ENCODE results near the gene MCM3. TPM values are rescaled to one million over a fixed set of nuclear protein-coding genes. Genes with fewer than 3 reads are reported as not detected.

The MCM3 gene
- total and polyA plus RNA-seq, 2 of the 4 experiments (the other 2 are of a cell fraction), result 54.6 to 66.5 TPM

- Histone ChIP-seq H3K9me1 (ENCODE audit: insufficient read depth, low read length) (peaks cover 3% of the 10 kb centered on the region; the same call in 1 of the 2 replicates), H3K9me3 (ENCODE audit: control insufficient read depth, insufficient read depth, low read length) (no peaks in the 10 kb centered on the region), H4K5ac (ENCODE audit: low read depth, low read length) (no peak overlapping the region), H3K4me1 (ENCODE audit: control insufficient read depth, insufficient read depth, low read length) (no peaks in the 10 kb centered on the region), H3K56ac (ENCODE audit: extremely low read depth, insufficient read depth, low read length) (no peak overlapping the region), H3K4me3 (ENCODE audit: insufficient read depth, low read depth, low read length) (no peak overlapping the region), H2BK15ac (ENCODE audit: low read depth, low read length) (no peak overlapping the region), H2AK9ac (replicated peaks; ENCODE audit: low read depth, low read length, poor library complexity) (no peak overlapping the region), H2BK5ac (ENCODE audit: low read depth, low read length, poor library complexity, severe bottlenecking) (no peak overlapping the region), H2BK20ac (ENCODE audit: low read depth, low read length) (no peak overlapping the region), H3K4me2 (ENCODE audit: low read depth, low read length) (no peak overlapping the region), H3K9ac (ENCODE audit: low read depth, low read length) (no peak overlapping the region), H2AFZ (replicated peaks; ENCODE audit: low read length, poor library complexity) (no peak overlapping the region), H3K4ac (ENCODE audit: low read depth, low read length) (no peak overlapping the region), H2BK120ac (ENCODE audit: low read depth, low read length) (no peak overlapping the region), H3K23ac (ENCODE audit: low read depth, low read length) (no peak overlapping the region), H3K27me3 (ENCODE audit: control insufficient read depth, insufficient read depth, low read length) (peaks cover 12% of the 10 kb centered on the region), H3K79me1 (ENCODE audit: low read depth in 1 of 2, low read length in 2 of 2) (no peaks in the 10 kb centered on the region), H3K14ac (replicated peaks; ENCODE audit: low read depth, low read length) (no peak overlapping the region), H4K20me1 (ENCODE audit: insufficient read depth, low read length) (no peaks in the 10 kb centered on the region), H3K18ac (ENCODE audit: low read depth, low read length) (no peak overlapping the region), H2AK5ac (ENCODE audit: low read depth, low read length) (no peak overlapping the region), H3K36me3 (ENCODE audit: control insufficient read depth, insufficient read depth, low read length) (no peaks in the 10 kb centered on the region), H4K8ac (ENCODE audit: low read depth in 2 of 2, low read length in 2 of 2) (no peak overlapping the region), H3K27ac (ENCODE audit: insufficient read depth, low read length) (no peak overlapping the region), H4K91ac (ENCODE audit: insufficient read depth, low read depth, low read length) (no peak overlapping the region)
- no CpG with 5 or more reads among the region's 2 CpGs for WGBS, 2 experiments (ENCODE audit: extremely low coverage in 2 of 2, insufficient read length in 1 of 2)
- ATAC-seq (ENCODE audit: low read depth) (no peak), DNase-seq (no peak)
- intact Hi-C loops (cut with micrococcal nuclease), result no loop called here
- dilution Hi-C loops (cut with HindIII; ENCODE audit: low sequenced_read_pairs, unreplicated experiment), result no loop called here
- ChIA-PET POLR2A (ENCODE audit: unreplicated experiment) (no interaction called here), CTCF (no interaction called here)
- TF ChIP-seq BHLHE40 (IDR thresholded peaks at IDR 0.05; ENCODE audit: low read depth, low read length), result no peak
- TF ChIP-seq NFE2L2 (IDR thresholded peaks at IDR 0.05; ENCODE audit: low read depth, low read length), result no peak
- TF ChIP-seq MXI1 (IDR thresholded peaks at IDR 0.05; ENCODE audit: borderline replicate concordance, low read depth, low read length), result no peak
- no peak for TF ChIP-seq MAFK (IDR thresholded peaks at IDR 0.05; ENCODE audit: low read depth, low read length)
- no peak for TF ChIP-seq CHD1 (IDR thresholded peaks at IDR 0.05; ENCODE audit: low read depth, low read length)
- TF ChIP-seq, protein P1, sequence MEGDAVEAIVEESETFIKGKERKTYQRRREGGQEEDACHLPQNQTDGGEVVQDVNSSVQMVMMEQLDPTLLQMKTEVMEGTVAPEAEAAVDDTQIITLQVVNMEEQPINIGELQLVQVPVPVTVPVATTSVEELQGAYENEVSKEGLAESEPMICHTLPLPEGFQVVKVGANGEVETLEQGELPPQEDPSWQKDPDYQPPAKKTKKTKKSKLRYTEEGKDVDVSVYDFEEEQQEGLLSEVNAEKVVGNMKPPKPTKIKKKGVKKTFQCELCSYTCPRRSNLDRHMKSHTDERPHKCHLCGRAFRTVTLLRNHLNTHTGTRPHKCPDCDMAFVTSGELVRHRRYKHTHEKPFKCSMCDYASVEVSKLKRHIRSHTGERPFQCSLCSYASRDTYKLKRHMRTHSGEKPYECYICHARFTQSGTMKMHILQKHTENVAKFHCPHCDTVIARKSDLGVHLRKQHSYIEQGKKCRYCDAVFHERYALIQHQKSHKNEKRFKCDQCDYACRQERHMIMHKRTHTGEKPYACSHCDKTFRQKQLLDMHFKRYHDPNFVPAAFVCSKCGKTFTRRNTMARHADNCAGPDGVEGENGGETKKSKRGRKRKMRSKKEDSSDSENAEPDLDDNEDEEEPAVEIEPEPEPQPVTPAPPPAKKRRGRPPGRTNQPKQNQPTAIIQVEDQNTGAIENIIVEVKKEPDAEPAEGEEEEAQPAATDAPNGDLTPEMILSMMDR (conservative IDR thresholded peaks at IDR 0.05; ENCODE audit: low read depth, low read length), result no peak
- no peak for TF ChIP-seq RAD21 (IDR thresholded peaks at IDR 0.05; ENCODE audit: low read length)
- TF ChIP-seq ELK1 (IDR thresholded peaks at IDR 0.05; ENCODE audit: borderline replicate concordance, low read depth, low read length), result no peak
- no peak for TF ChIP-seq RCOR1 (IDR thresholded peaks at IDR 0.05; ENCODE audit: insufficient replicate concordance, low read length)
- TF ChIP-seq CEBPB (IDR thresholded peaks at IDR 0.05; ENCODE audit: low read depth, low read length), result no peak
- TF ChIP-seq FOS (IDR thresholded peaks at IDR 0.05; ENCODE audit: low read depth, low read length), result no peak
- no peak for TF ChIP-seq MAZ (IDR thresholded peaks at IDR 0.05; ENCODE audit: borderline replicate concordance, low read depth, low read length)
- in situ Hi-C loops (cut with MboI; ENCODE audit: low sequenced_read_pairs), result no loop called here
- no TSS peak for BruUV-seq (replicated peaks)
Measured at GRCh38 chr6:52328729-52329128, 44.2 kb upstream of the MCM3 start.

Data from IMR-90 (cell line).